SHP77 (cell line): ENCODE measurements around the gene TDRD12.
A peak's percentile ranks its signal among the peaks of the same experiment; 100 is the strongest.
"Not testable (repeated sequence)": the region's sequence is repeated elsewhere in the genome, so short reads cannot be mapped to it uniquely, and the experiment has no call there.

Source experiments
- DNase-seq, 2 experiments: peaks; one replicate each; lab custom pipeline; 2025; lab: John Stamatoyannopoulos, UW

The TDRD12 gene

DNA sequence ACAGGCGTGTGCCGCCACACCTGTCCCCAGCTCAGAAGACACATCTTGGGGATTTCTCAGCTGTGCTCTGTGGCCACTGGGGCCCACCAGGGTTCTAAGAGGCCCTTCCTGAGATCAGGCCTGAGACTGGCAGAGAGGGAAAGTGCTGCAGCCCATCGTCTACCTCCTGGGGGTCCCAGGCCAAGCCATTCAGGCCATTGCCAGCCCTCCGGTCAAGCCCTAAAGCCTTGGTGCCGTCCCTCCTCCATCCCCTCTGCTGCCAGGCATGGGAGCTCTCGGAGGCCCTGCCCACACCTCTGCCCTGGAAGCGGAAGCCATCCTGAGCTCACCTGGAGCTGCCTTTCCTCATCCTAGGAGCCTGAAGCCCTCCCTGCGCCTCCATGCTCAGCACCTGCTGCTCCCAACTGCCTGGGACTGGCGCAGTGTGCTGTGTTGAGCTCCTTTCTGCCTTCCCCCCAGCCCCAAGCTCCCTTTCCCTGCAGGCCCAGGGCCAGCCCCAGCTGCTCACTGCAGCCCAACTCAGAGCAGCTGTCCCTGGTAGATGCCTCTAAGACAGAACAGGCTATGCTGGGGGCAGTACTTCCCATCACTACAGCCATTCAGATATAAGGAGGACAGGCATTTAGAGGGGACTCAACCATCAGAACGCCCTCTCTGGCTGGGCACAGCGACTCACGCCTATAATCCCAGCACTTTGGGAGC, 147.1 kb downstream of the TDRD12 start:
- DNase-seq, result peak; percentile 27 to 33

GRCh38 chr19:32867436-32867835, 147.9 kb downstream of the TDRD12 start:
- not testable (repeated sequence) for DNase-seq

- DNase-seq, result no peak
Observed at GRCh38 chr19:32868206-32868950, 148.8 kb downstream of the TDRD12 start.

GRCh38 chr19:32869369-32869965, 149.9 kb downstream of the TDRD12 start, which contains the start of gene SLC7A9:
Gene SLC7A9, minus strand, starts transcription at chr19:32869767. Its CDS starts 1,233 bp downstream, at chr19:32868534.
- DNase-seq, result no peak

DNA sequence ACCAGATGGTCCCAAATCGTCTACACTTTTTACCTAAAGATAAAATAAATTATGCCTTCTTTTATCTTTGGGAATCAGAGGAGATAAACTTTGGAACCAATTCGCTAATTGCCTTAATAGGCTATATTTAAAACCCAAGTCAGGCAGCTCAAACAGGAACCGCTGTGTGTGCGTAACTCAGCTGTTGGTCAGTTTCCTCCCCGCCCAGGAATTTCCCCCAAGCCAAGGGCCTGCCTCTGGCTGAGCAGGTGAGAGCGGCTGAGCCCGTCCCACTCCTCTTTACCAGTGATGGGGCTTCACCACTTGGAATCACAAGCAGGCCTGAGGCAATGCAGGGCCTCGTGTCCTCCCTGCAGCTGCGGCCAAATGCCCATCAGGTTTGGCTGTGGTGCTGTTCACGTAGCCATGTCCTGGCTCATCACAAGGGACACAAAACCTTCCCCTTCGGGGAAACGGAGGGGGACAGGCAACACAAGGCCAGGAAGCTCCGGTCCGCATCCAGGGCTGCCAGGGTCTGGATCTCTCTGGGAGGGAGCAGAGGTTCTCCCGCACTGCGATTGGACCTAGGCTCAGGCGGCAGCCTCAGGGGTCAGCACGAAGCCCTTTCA, 150.5 kb downstream of the TDRD12 start:
- no peak for DNase-seq

- no peak for DNase-seq
Observed at GRCh38 chr19:32870981-32871451, 151.4 kb downstream of the TDRD12 start.

DNA sequence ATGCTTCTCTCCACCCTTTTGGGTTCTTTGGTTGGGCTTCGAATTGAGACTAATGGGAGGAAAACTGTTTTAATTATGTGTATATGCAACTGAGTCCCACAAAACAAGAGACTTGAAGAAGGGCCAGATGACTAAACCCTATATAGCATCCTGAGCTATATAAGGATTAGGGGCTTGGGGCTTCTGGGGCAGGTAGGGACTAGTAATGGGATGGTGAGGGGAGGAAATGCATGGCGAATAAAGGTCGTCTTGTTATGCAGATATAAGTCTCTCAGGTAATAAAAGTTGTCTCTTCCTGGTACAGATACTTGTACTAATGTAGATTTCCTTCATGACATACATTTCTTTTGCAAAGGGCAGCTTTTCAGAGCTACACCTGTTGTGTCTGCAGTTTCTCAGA, 152.8 kb downstream of the TDRD12 start:
- no peak for DNase-seq

GRCh38 chr19:32873247-32873959, 153.8 kb downstream of the TDRD12 start:
- DNase-seq, result no peak

DNA sequence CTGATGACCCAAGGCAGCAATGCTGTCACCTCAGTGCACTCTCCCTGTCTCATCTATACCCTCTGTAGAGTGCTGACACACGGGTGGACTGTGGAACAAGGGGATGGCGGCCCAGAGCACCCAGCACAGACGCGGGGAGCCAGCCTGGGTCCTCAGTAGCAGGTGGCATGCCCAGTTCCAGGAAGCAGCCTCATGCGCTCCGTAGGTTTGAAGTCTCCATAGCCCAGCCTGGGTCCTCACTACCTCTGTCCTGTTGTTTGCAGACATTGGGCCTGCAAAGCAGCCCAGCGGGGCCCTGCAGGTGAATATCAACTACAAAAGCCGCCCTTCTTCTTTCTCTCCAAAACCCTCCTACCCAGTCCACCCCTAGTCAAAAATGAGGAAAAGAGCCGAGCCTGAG, 155.0 kb downstream of the TDRD12 start:
- no peak for DNase-seq

- DNase-seq, result no peak
Observed at GRCh38 chr19:32875428-32875827, 155.9 kb downstream of the TDRD12 start.

DNA sequence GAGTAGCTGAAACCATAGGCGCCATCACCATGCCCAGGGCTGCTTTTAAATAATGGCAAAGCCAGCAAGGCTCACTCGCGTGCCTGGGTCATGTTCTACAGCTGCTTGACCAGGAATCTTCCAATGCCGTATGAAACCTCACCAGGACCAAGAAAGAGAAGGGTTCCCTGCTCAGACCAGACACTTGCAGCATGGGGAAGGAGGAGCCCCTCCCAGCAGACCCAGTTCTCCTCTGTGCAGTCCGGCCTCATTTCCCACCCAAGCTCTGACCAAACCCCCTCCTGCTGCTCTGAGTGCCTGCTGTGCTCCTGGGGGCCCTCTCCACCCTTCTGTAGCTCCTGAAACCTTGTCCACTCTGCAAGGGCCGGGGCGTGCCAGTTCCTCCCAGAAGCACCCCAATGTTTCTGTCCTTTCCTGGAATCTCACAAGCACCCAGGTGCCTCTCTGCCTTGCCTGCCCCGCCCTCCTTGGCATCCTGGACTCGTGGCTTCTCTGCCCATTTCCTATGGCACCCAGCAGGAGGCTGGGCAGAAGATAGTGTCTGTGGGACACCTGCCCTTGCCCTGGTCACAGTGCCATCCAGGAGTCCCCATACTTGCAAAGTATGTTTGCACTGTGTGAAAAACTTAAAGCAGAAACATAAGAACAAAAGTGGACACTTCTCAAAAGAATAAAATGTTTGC, 156.8 kb downstream of the TDRD12 start:
- no peak for DNase-seq

GRCh38 chr19:32876919-32877285, 157.3 kb downstream of the TDRD12 start:
- no peak for DNase-seq
